ENCODE measurements around the gene UBR4. TPM values are rescaled to one million over a fixed set of nuclear protein-coding genes. Genes with fewer than 3 reads are reported as not detected.

UBR4 gene
- total and polyA plus RNA-seq, 2 donors from 2014 or later, result 167 to 319 TPM

DNA sequence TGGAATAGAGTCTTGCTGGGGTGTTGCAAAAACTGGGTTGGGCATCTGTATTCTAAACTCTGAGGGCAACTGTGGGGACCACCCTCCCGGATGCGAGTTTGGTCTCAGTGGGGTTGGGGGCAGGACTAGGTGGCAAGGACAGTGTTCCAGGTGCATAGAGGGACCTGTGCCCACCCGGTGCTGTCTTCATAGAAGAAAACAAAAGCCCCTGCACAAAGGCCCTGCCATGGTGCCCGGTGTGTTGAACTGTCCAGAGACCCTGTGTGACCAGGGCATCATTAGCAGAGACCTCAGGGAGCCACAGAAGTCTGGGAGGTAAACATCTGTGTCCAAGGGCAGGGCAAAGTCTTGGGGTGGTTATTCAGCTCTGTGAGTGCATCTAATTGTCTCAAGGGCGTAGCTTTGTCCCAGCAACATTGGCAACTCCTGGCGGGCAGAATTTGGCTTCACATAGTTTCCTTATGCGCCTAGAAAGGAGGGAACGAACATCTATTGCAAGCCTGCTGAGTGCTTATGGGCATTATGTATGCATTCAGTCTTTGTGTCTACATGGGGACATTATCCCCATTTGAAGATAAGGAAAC lies 181.4 kb downstream of the UBR4 start:
- peak in 1 of 5 donors; percentile 22 for DNase-seq
- Histone ChIP-seq H3K9me3 (ENCODE audit: control insufficient read depth in 2 of 3, insufficient read depth in 1 of 3, low read length in 3 of 3) (no peaks in the 10 kb centered on the region), H3K27ac (ENCODE audit: low read depth in 2 of 2, low read length in 2 of 2) (no peak overlapping the region), H3K4me3 (ENCODE audit: low read length in 3 of 3) (no peak overlapping the region), H3K36me3 (ENCODE audit: control insufficient read depth in 2 of 3, insufficient read depth in 3 of 3, low read length in 3 of 3) (no peaks in the 10 kb centered on the region), H3K9ac (ENCODE audit: low read length in 3 of 3) (no peak overlapping the region), H3K4me1 (ENCODE audit: control insufficient read depth in 2 of 3, insufficient read depth in 2 of 3, low read depth in 1 of 3, low read length in 3 of 3) (no peaks in the 10 kb centered on the region), H3K27me3 (ENCODE audit: control insufficient read depth, insufficient read depth, low read length) (no peaks in the 10 kb centered on the region)
- TF ChIP-seq, protein P1, sequence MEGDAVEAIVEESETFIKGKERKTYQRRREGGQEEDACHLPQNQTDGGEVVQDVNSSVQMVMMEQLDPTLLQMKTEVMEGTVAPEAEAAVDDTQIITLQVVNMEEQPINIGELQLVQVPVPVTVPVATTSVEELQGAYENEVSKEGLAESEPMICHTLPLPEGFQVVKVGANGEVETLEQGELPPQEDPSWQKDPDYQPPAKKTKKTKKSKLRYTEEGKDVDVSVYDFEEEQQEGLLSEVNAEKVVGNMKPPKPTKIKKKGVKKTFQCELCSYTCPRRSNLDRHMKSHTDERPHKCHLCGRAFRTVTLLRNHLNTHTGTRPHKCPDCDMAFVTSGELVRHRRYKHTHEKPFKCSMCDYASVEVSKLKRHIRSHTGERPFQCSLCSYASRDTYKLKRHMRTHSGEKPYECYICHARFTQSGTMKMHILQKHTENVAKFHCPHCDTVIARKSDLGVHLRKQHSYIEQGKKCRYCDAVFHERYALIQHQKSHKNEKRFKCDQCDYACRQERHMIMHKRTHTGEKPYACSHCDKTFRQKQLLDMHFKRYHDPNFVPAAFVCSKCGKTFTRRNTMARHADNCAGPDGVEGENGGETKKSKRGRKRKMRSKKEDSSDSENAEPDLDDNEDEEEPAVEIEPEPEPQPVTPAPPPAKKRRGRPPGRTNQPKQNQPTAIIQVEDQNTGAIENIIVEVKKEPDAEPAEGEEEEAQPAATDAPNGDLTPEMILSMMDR (IDR thresholded peaks at IDR 0.05; ENCODE audit: borderline replicate concordance, extremely low read depth, insufficient read depth), result no peak
- intact Hi-C loops (cut with DNase I), result no loop called here
- no peak for FAIRE-seq

DNA sequence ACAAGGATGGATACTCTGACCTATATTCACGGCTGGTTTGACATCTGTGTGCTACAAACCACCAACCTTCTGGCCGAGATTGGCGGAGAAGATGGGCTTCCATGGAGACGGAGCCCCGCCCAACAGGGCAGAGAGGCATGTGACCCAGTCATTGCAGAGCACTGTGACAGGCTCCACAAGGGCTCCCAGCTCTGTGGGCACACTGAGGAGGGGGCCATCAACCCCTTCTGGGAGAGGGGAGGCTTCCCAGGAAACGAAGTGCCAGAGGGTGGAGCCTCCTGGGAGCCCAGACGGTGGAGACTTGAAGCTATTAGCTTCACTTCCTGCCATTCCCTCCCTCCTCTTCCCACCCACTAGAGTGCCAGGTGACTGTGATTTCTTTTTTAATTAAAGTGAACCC lies 182.0 kb downstream of the UBR4 start:
- FAIRE-seq, result no peak
- intact Hi-C loops (cut with DNase I), result no loop called here
- no peak overlapping the region for H3K27ac ChIP-seq (ENCODE audit: low read depth in 2 of 2, low read length in 2 of 2)

More for the DNA sequence above, 182.0 kb downstream of the UBR4 start:
- Histone ChIP-seq H3K27me3 (ENCODE audit: control insufficient read depth, insufficient read depth, low read length) (no peaks in the 10 kb centered on the region), H3K4me1 (ENCODE audit: control insufficient read depth in 2 of 3, insufficient read depth in 2 of 3, low read depth in 1 of 3, low read length in 3 of 3) (no peaks in the 10 kb centered on the region), H3K4me3 (ENCODE audit: low read length in 3 of 3) (peak overlapping the region in 1 of 3 donors; percentile 24), H3K9me3 (ENCODE audit: control insufficient read depth in 2 of 3, insufficient read depth in 1 of 3, low read length in 3 of 3) (no peaks in the 10 kb centered on the region), H3K36me3 (ENCODE audit: control insufficient read depth in 2 of 3, insufficient read depth in 3 of 3, low read length in 3 of 3) (no peaks in the 10 kb centered on the region), H3K9ac (ENCODE audit: low read length in 3 of 3) (no peak overlapping the region)
- DNase-seq, result peak in 3 of 5 donors; percentile 52 to 73 (median 63)
- TF ChIP-seq, protein P1 (IDR thresholded peaks at IDR 0.05; ENCODE audit: borderline replicate concordance, extremely low read depth, insufficient read depth), result no peak

Other genes with a start within 250 kb of the UBR4 start
- 42.0 TPM for gene EMC1, start 41.3 kb upstream of the UBR4 start, total RNA-seq
- 14.7 TPM for gene EMC1, start 41.3 kb upstream of the UBR4 start, polyA plus RNA-seq (ENCODE audit: insufficient read depth, low read depth, low replicate concordance)
- gene MRTO4, start 41.5 kb upstream of the UBR4 start, total RNA-seq, result 24.5 TPM
- 18.6 TPM for gene MRTO4, start 41.5 kb upstream of the UBR4 start, polyA plus RNA-seq (ENCODE audit: insufficient read depth, low read depth, low replicate concordance)
- gene AKR7A3, start 78.5 kb upstream of the UBR4 start, total RNA-seq, result 6.2 TPM
- gene AKR7A3, start 78.5 kb upstream of the UBR4 start, polyA plus RNA-seq (ENCODE audit: insufficient read depth, low read depth, low replicate concordance), result 108 TPM
- 53.1 TPM for gene AKR7A2, start 101.9 kb upstream of the UBR4 start, total RNA-seq
- 139 TPM for gene AKR7A2, start 101.9 kb upstream of the UBR4 start, polyA plus RNA-seq (ENCODE audit: insufficient read depth, low read depth, low replicate concordance)
- gene SLC66A1, start 102.1 kb upstream of the UBR4 start, total RNA-seq, result 12.2 TPM
- 14.7 TPM for gene SLC66A1, start 102.1 kb upstream of the UBR4 start, polyA plus RNA-seq (ENCODE audit: insufficient read depth, low read depth, low replicate concordance)